GM18861 (cell line): ENCODE data around the gene C17orf113.

ENCODE experiments used
- ATAC-seq: cut with Tn5 transposase; IDR thresholded peaks from one replicate; pipeline ENCODE4 v1.9.1; 2021; ENCODE audit not compliant: unreplicated experiment

Gene C17orf113

GRCh38 chr17:42072323-42073187, 22.2 kb upstream of the C17orf113 start:
- ATAC-seq = no peak

- no peak for ATAC-seq
Observed at GRCh38 chr17:42071810-42072209, 21.4 kb upstream of the C17orf113 start.

GRCh38 chr17:42068979-42069378, 18.6 kb upstream of the C17orf113 start:
- no peak for ATAC-seq

GRCh38 chr17:42067371-42068091, 17.1 kb upstream of the C17orf113 start:
- ATAC-seq = no peak

- ATAC-seq = no peak
Observed at GRCh38 chr17:42065201-42065600, 14.8 kb upstream of the C17orf113 start.

- no peak for ATAC-seq
Observed at GRCh38 chr17:42062681-42063080, 12.3 kb upstream of the C17orf113 start.

- ATAC-seq = no peak
Observed at GRCh38 chr17:42061646-42062487, 11.5 kb upstream of the C17orf113 start.

GRCh38 chr17:42060231-42060630, 9.8 kb upstream of the C17orf113 start:
- no peak for ATAC-seq

GRCh38 chr17:42059815-42060214, 9.4 kb upstream of the C17orf113 start:
- no peak for ATAC-seq

- no peak for ATAC-seq
Observed at GRCh38 chr17:42058063-42058462, 7.7 kb upstream of the C17orf113 start.

- ATAC-seq = no peak
Observed at GRCh38 chr17:42056635-42057034, 6.2 kb upstream of the C17orf113 start.

GRCh38 chr17:42055496-42055895, 5.1 kb upstream of the C17orf113 start:
- no peak for ATAC-seq

- ATAC-seq = no peak
Observed at GRCh38 chr17:42055027-42055426, 4.6 kb upstream of the C17orf113 start.

- ATAC-seq = no peak
Observed at GRCh38 chr17:42053731-42054500, 3.5 kb upstream of the C17orf113 start.

GRCh38 chr17:42052346-42052877, 2.0 kb upstream of the C17orf113 start:
- ATAC-seq = no peak

- ATAC-seq = no peak
Observed at GRCh38 chr17:42051645-42052044, 1.2 kb upstream of the C17orf113 start.

- no peak for ATAC-seq
Observed at GRCh38 chr17:42051013-42051400, 606 bp upstream of the C17orf113 start.

- no peak for ATAC-seq
Observed at GRCh38 chr17:42049834-42050392, 488 bp downstream of the C17orf113 start.

GRCh38 chr17:42047343-42047742, 3.1 kb downstream of the C17orf113 start:
- ATAC-seq = no peak

- no peak for ATAC-seq
Observed at GRCh38 chr17:42045719-42046118, 4.7 kb downstream of the C17orf113 start.
